CD4-positive, alpha-beta memory T cell (primary cell): ENCODE measurements around the gene KRTAP10-1. TPM values are rescaled to one million over a fixed set of nuclear protein-coding genes. Genes with fewer than 3 reads are reported as not detected.
A peak's percentile ranks its signal among the peaks of the same experiment; 100 is the strongest.

Experiments
- CTCF ChIA-PET: fragments of 350-600 bp; sonication (Branson Sonifier 250); formaldehyde crosslinking; loops from one replicate; lab custom pipeline; 2021; ENCODE audit warnings: inconsistent platforms; ENCODE audit not compliant: partially characterized antibody; lab: Charles Lee
- POLR2A ChIA-PET: fragments of 350-600 bp; sonication (Branson Sonifier 250); formaldehyde crosslinking; loops from one replicate; lab custom pipeline; 2021; ENCODE audit not compliant: partially characterized antibody; lab: Charles Lee
- DNase-seq, 5 donors: peaks; one replicate each; pipeline versions ENCODE4 v3.0.0 to v3.0.0-alpha.2; 2020 to 2022; ENCODE audit warnings: mixed read lengths in 1 of 5
- H3K27ac ChIP-seq: one replicate; pipeline ENCODE4 v1.7.0; 2013; ENCODE audit warnings: low read depth, low read length
- H3K27me3 ChIP-seq: 2 replicates; pipeline ENCODE4 v1.7.0; 2013; ENCODE audit warnings: mild to moderate bottlenecking, low read length, moderate library complexity; ENCODE audit not compliant: insufficient read depth
- H3K36me3 ChIP-seq: 2 replicates; pipeline ENCODE4 v1.7.0; 2013; ENCODE audit warnings: mild to moderate bottlenecking, low read length, moderate library complexity; ENCODE audit not compliant: insufficient read depth
- H3K4me1 ChIP-seq: 2 replicates; pipeline ENCODE4 v1.7.0; 2013; ENCODE audit warnings: mild to moderate bottlenecking, low read length, moderate library complexity; ENCODE audit not compliant: insufficient read depth
- H3K4me3 ChIP-seq, 2 donors: one replicate each; pipeline ENCODE4 v1.7.0; 2013; ENCODE audit warnings: low read length in 2 of 2, mild to moderate bottlenecking in 1 of 2
- H3K9me3 ChIP-seq, 2 donors: one replicate each; pipeline ENCODE4 v1.7.0; 2013; ENCODE audit warnings: low read length in 2 of 2, control low read depth in 1 of 2; ENCODE audit not compliant: control insufficient read depth in 1 of 2
- H3K27ac Mint-ChIP-seq, 7 donors: one replicate each; pipeline ENCODE4 v1.8.0; 2020 to 2021; ENCODE audit warnings: mixed read lengths in 7 of 7, mild to moderate bottlenecking in 6 of 7, inconsistent platforms in 3 of 7, moderate library complexity in 3 of 7
- H3K27me3 Mint-ChIP-seq, 2 donors: one replicate each; pipeline ENCODE4 v1.8.0; 2020 to 2021; ENCODE audit warnings: mixed read lengths in 2 of 2
- H3K36me3 Mint-ChIP-seq, 2 donors: one replicate each; pipeline ENCODE4 v1.8.0; 2020 to 2021; ENCODE audit warnings: mixed read lengths in 2 of 2, inconsistent platforms in 1 of 2, mild to moderate bottlenecking in 1 of 2
- H3K4me1 Mint-ChIP-seq, 4 donors: one replicate each; pipeline ENCODE4 v1.8.0; 2020 to 2021; ENCODE audit warnings: mixed read lengths in 4 of 4, mild to moderate bottlenecking in 1 of 4
- H3K4me3 Mint-ChIP-seq, 8 donors: one replicate each; pipeline ENCODE4 v1.8.0; 2020 to 2021; ENCODE audit warnings: mixed read lengths in 8 of 8, mild to moderate bottlenecking in 7 of 8, moderate library complexity in 6 of 8, inconsistent platforms in 3 of 8
- H3K9me3 Mint-ChIP-seq, 8 donors: one replicate each; pipeline ENCODE4 v1.8.0; 2020 to 2021; ENCODE audit warnings: mixed read lengths in 8 of 8, mild to moderate bottlenecking in 5 of 8, inconsistent platforms in 3 of 8, moderate library complexity in 1 of 8
- intact Hi-C: fragments of 100-400 bp; cut with micrococcal nuclease; formaldehyde crosslinking; loops from one replicate; pipeline ENCODE4 v1.15.1; 2023
- polyA plus RNA-seq, 2 donors: library from polyadenylated mRNA; unstranded; fragments of 300-500 nt; fragmentation: Illumina TruSeq; gene quantifications; one replicate each; pipeline ENCODE4 v1.2.3, GENCODE V29; 2021
- total RNA-seq, 2 experiments: library from RNA; stranded (reverse); gene quantifications; one replicate each; pipeline ENCODE4 v1.2.3, GENCODE V29; 2021

KRTAP10-1 gene
- total and polyA plus RNA-seq, 4 experiments from 2014 or later, result not detected

DNA sequence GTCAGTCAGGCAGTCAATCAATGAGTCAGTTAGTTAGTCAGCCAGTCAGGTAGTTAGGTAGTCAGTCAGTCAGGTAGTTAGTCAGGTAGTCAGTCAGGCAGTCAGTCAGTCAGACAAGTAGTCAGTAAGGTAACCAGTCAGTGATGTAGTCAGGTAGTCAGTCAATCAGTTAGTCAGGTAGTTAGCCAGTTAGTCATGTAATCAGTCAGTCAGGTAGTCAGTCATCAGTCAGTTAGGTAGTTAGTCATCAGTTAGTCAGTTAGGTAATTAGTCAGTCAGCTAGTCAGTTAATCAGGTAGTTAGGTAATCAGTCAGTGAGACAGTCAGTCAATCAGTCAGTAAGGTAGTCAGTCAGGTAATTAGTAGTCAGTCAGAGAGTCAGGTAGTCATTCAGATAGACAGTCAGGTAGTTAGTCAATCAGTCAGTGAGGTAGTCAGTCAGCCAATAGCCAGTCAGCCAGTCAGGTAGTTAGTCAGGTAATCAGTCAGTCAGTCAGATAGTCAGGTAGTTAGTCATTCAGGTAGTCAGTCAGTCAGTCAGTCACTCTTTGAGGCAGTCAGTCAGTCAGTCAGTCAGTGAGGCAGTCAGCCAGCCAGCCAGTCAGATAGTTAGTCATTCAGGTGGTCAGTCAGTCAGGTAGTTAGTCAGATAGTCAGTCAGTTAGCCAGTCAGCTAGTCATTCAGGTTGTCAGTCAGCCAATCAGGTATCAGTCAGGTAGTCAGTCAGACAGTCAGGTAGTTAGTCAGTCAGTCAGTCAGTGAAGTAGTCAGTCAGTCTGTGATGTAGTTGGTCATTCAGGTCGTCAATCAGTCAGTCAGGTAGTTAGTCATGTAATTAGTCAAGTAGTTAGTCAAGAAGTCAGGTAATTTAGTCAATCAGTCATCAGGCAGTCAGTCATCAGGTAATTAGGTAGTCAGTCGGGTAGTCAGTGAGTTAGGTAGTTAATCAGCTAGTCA lies 15.3 kb downstream of the KRTAP10-1 start:
- POLR2A ChIA-PET, result interaction anchor here (0.7 to 1.3 kb wide), 2 partner anchors 23 to 133 kb away, joined by 3 read pairs; partner anchors contain the start of gene KRTAP12-3
- CTCF ChIA-PET, result no interaction called here
- no peak overlapping the region for H3K4me3 Mint-ChIP-seq

DNA sequence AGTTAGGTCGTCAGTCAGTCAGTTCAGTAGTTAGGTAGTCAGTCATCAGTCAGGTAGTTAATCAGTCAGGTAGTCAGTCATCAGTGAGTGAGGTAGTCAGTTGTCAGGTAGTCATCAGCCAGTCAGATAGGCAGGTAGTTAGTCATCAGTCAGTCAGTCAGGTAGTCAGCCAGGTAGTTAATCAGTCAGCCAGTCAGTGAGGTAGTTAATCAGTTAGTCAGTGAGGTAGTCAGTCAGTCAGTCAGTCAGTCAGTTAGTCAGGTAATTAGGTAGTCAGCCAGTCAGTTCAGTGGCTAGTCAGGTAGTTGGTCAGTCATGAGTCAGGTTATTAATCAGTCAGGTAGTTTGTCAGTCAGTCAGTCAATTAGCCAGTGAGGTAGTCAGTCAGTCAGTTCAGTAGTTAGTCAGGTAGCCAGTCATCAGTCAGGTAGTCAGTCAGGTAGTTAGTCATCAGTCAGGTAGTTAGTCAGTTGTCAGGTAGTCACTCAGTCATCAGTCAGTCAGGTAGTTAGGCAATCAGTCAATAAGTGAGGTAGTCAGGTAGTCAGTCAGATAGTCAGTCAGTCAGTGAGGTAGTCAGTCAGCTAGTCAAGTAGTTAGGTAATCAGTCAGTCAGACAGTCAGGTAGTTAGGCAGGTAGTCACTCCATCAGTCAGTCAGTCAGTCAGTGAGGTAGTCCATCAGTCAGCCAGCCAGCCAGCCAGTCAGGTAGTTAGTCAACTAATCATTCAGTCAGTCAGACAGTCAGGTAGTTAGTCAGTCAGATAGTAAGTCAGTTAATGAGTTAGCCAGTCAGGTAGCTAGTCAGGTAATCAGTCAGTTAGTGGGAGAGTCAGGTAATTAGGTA lies 16.2 kb downstream of the KRTAP10-1 start:
- Mint-ChIP-seq H3K27ac (no peak overlapping the region), H3K9me3 (no peaks in the 10 kb centered on the region), H3K4me3 (no peak overlapping the region), H3K36me3 (no peaks in the 10 kb centered on the region), H3K4me1 (no peaks in the 10 kb centered on the region), H3K27me3 (no peaks in the 10 kb centered on the region)
- Histone ChIP-seq H3K27me3 (no peaks in the 10 kb centered on the region), H3K36me3 (no peaks in the 10 kb centered on the region), H3K27ac (no peak overlapping the region), H3K4me1 (no peaks in the 10 kb centered on the region), H3K9me3 (no peaks in the 10 kb centered on the region), H3K4me3 (no peak overlapping the region)
- ChIA-PET POLR2A (interaction anchor here (0.7 kb wide), 1 partner anchor 24 kb away, joined by 3 read pairs; no protein-coding TSS in a partner anchor), CTCF (no interaction called here)
- DNase-seq, result no peak
- intact Hi-C loops, result no loop called here

More for the DNA sequence above, 15.3 kb downstream of the KRTAP10-1 start:
- Histone ChIP-seq H3K27me3 (no peaks in the 10 kb centered on the region), H3K4me1 (no peaks in the 10 kb centered on the region), H3K4me3 (no peak overlapping the region), H3K9me3 (no peaks in the 10 kb centered on the region), H3K36me3 (no peaks in the 10 kb centered on the region), H3K27ac (no peak overlapping the region)
- no peaks in the 10 kb centered on the region for H3K4me1 Mint-ChIP-seq
- DNase-seq, result no peak
- no peaks in the 10 kb centered on the region for H3K27me3 Mint-ChIP-seq
- no peaks in the 10 kb centered on the region for H3K36me3 Mint-ChIP-seq
- no peak overlapping the region for H3K27ac Mint-ChIP-seq
- H3K9me3 Mint-ChIP-seq, result no peaks in the 10 kb centered on the region
- intact Hi-C loops, result no loop called here

DNA sequence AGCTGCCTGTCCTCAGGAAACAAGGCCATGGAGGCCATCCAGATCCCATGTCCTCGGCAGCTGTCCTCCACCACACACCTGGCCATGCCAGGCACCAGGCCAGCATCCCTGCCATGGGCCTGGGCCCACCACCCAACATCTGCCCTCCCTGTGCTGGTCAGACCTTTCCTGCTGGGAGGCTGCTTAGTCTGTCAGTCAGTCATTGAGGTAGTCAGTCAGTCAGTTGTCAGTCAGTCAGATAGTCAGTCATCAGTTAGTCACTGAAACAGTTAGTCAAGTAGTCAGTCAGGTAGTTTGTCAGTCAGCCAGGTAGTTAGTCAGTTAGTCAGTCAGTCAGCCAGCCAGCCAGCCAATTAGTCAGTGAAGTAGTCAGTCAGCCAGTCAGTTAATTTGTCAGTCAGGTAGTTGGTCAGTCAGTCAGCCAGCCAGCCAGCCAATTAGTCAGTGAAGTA lies 17.2 kb downstream of the KRTAP10-1 start:
- Histone ChIP-seq H3K4me3 (no peak overlapping the region), H3K27me3 (no peaks in the 10 kb centered on the region), H3K4me1 (no peaks in the 10 kb centered on the region), H3K9me3 (no peaks in the 10 kb centered on the region), H3K27ac (no peak overlapping the region), H3K36me3 (no peaks in the 10 kb centered on the region)
- intact Hi-C loops, result no loop called here
- Mint-ChIP-seq H3K27ac (no peak overlapping the region), H3K36me3 (no peaks in the 10 kb centered on the region), H3K4me3 (no peak overlapping the region), H3K9me3 (no peaks in the 10 kb centered on the region), H3K4me1 (peaks cover 0 to 1% (median 0%) of the 10 kb centered on the region in 4 donors), H3K27me3 (no peaks in the 10 kb centered on the region)
- no peak for DNase-seq
- ChIA-PET CTCF (no interaction called here), POLR2A (no interaction called here)

DNA sequence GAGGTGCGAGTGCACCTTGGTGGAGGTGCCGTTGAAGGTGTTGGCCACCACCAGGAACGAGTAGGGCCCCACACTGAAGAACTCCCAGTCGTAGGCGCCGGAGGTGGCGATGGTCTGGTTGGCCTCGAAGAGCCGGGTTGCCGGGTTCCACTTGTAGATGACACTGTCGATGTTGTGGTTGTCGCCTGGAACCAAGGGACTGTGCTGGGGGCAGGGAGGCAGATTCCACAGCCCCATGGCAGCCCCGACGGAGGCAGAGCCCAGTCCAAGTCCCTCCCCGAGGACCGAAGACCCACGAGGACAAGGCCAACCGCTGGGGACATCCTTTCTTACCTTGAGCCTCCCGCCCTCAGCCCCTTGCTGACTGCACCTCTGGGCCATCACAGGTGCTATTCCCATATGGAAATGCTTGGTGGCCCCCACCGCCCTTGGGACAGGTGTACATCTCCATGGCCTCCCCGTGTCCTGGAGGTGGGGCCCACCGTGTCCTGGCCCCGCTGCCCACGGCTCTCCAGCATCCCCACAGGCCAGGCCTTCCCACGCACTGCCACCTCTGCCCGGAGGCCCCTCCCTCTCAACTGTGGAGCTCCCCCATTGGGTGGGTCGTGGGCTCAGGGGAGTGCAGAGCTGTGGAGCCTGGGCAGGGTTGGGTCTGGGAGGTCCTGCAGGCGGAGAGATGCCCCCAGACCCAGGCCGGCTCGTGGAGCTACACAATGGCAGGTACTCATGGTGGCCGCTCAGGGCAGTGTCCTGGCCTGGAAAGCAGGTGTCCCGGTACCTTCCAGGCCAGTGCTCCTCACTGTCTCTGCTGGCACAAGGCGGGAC lies 17.9 kb downstream of the KRTAP10-1 start:
- CTCF ChIA-PET, result interaction anchor here (1.9 kb wide), 1 partner anchor 12 kb away, joined by 7 read pairs; no protein-coding TSS in a partner anchor

DNA sequence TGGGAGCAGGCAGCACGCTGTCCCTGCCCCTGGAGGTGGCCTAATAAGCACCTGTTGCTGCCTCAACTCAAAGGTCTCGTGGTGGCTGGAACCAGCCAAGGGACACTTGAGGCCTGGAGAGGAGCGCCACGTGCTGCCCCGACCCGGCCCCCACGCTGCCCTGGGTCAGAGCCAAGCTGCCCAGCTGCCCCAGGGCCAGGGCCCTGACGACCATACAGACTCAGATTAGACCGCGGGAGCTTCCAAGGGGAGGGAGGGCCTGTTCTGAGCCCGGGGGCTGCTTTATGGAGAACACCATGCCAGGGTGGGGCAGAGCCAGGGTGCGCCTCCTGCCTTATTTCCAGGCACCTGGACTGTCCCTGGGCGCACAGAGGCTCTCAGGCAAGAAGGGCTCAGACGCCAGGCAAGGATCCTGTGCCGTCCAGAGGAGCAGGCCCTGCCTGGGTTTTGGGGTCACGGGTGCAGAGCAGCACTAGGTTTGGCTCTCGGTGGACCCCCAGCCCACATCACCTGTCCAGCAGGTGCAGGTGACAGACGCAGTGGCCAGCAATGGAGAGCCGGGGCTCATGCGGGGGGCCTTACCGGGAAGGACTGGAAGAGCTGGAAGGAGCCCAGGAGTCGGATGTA lies 18.6 kb downstream of the KRTAP10-1 start:
- Mint-ChIP-seq H3K36me3 (no peaks in the 10 kb centered on the region), H3K27me3 (no peaks in the 10 kb centered on the region), H3K27ac (peak overlapping the region in 1 of 7 donors; percentile 18), H3K4me3 (no peak overlapping the region), H3K9me3 (no peaks in the 10 kb centered on the region), H3K4me1 (peaks cover 0 to 2% (median 0%) of the 10 kb centered on the region in 4 donors)
- no peak for DNase-seq
- Histone ChIP-seq H3K4me1 (no peaks in the 10 kb centered on the region), H3K36me3 (no peaks in the 10 kb centered on the region), H3K27ac (no peak overlapping the region), H3K4me3 (no peak overlapping the region), H3K9me3 (no peaks in the 10 kb centered on the region), H3K27me3 (no peaks in the 10 kb centered on the region)
- intact Hi-C loops, result no loop called here
- ChIA-PET CTCF (interaction anchor here (1.9 kb wide), 1 partner anchor 11 kb away, joined by 7 read pairs; no protein-coding TSS in a partner anchor), POLR2A (no interaction called here)

More for the DNA sequence above, 17.9 kb downstream of the KRTAP10-1 start:
- no peaks in the 10 kb centered on the region for H3K27me3 ChIP-seq
- H3K4me3 Mint-ChIP-seq, result no peak overlapping the region
- no peak overlapping the region for H3K27ac ChIP-seq
- H3K4me1 ChIP-seq, result no peaks in the 10 kb centered on the region
- peak overlapping the region in 1 of 7 donors; percentile 18 for H3K27ac Mint-ChIP-seq
- H3K27me3 Mint-ChIP-seq, result no peaks in the 10 kb centered on the region
- H3K4me1 Mint-ChIP-seq, result peaks cover 0 to 2% (median 0%) of the 10 kb centered on the region in 4 donors
- no peak overlapping the region for H3K4me3 ChIP-seq
- intact Hi-C loops, result no loop called here
- POLR2A ChIA-PET, result no interaction called here
- no peaks in the 10 kb centered on the region for H3K36me3 Mint-ChIP-seq
- H3K36me3 ChIP-seq, result no peaks in the 10 kb centered on the region
- no peaks in the 10 kb centered on the region for H3K9me3 Mint-ChIP-seq
- DNase-seq, result no peak
- no peaks in the 10 kb centered on the region for H3K9me3 ChIP-seq
